Kidney epithelial cell (primary cell): ENCODE results near the gene BLMH. TPM values are rescaled to one million over a fixed set of nuclear protein-coding genes. Genes with fewer than 3 reads are reported as not detected.

ENCODE experiments used
- DNase-seq: peaks from one replicate; pipeline ENCODE4 v3.0.0-alpha.2; 2010; ENCODE audit warnings: low read depth
- H3K27me3 ChIP-seq: 2 replicates; pipeline ENCODE4 v1.6.0; 2011; ENCODE audit warnings: low read length; ENCODE audit not compliant: control insufficient read depth, insufficient read depth
- H3K36me3 ChIP-seq: 2 replicates; pipeline ENCODE4 v1.5.1; 2011; ENCODE audit warnings: low read length; ENCODE audit not compliant: control insufficient read depth, insufficient read depth
- H3K4me3 ChIP-seq: 2 replicates; pipeline ENCODE4 v1.5.1; 2011; ENCODE audit warnings: low read depth, mild to moderate bottlenecking, control low read depth, low read length
- total RNA-seq: library from RNA; depleted of rRNA; stranded (reverse); fragments of >200 nt; gene quantifications from 2 replicates; pipeline ENCODE4 v1.2.3, GENCODE V29; 2015
- TF ChIP-seq, protein P1 (sequence below): IDR thresholded peaks from 2 replicates; pipeline ENCODE4 v1.5.1; 2011; ENCODE audit warnings: mild to moderate bottlenecking, moderate library complexity, low read length, control low read depth, inconsistent platforms; ENCODE audit not compliant: insufficient read depth, poor library complexity, severe bottlenecking

The BLMH gene
- total RNA-seq, 1 donor from 2014 or later: 29.4 TPM

DNA sequence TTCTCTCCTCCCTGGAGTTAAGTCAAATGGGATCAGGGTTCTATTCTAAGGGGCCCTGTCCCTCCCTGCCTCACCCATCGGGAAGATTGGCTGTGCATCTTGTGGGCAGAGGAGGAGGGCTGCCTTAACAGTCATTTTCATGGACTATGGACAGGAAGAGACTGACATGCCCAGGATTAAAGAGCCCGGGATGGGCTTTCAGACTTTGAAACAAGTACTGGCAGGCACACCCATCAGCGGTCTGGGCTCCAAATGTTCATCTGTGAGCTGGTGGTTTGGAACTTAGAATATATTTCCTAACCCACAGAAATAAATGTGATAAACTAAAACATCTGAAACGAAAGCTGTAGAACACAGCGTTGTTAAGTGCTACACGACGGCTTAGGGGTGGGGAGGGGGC, 62.7 kb downstream of the BLMH start:
- no peak for DNase-seq
- H3K27me3 ChIP-seq: peaks cover 23% of the 10 kb centered on the region

DNA sequence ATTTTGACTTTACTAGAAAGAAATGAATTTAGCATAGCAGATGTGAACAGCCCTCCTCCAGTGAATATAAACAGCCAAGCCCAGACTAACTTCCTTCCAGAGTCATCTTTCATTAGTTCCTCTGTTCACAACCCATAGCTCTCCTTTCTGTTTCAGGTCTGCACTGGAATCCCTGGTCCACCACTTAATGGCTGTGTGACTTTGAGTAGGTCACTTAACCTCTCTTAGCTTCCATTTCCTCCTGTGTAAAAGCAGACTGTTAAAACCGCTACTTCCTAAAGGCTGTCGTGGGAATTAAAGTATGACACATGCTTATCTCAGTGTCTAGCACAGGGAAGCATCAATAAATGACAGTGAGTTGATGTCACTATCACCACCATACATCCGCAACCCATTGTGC, 63.7 kb downstream of the BLMH start:
- peaks cover 15% of the 10 kb centered on the region for H3K27me3 ChIP-seq
- DNase-seq: no peak
- no peaks in the 10 kb centered on the region for H3K36me3 ChIP-seq
- no peak overlapping the region for H3K4me3 ChIP-seq
- TF ChIP-seq, protein P1, sequence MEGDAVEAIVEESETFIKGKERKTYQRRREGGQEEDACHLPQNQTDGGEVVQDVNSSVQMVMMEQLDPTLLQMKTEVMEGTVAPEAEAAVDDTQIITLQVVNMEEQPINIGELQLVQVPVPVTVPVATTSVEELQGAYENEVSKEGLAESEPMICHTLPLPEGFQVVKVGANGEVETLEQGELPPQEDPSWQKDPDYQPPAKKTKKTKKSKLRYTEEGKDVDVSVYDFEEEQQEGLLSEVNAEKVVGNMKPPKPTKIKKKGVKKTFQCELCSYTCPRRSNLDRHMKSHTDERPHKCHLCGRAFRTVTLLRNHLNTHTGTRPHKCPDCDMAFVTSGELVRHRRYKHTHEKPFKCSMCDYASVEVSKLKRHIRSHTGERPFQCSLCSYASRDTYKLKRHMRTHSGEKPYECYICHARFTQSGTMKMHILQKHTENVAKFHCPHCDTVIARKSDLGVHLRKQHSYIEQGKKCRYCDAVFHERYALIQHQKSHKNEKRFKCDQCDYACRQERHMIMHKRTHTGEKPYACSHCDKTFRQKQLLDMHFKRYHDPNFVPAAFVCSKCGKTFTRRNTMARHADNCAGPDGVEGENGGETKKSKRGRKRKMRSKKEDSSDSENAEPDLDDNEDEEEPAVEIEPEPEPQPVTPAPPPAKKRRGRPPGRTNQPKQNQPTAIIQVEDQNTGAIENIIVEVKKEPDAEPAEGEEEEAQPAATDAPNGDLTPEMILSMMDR: no peak

More for the DNA sequence above, 62.7 kb downstream of the BLMH start:
- TF ChIP-seq, protein P1: no peak
- Histone ChIP-seq H3K4me3 (no peak overlapping the region), H3K36me3 (no peaks in the 10 kb centered on the region)

DNA sequence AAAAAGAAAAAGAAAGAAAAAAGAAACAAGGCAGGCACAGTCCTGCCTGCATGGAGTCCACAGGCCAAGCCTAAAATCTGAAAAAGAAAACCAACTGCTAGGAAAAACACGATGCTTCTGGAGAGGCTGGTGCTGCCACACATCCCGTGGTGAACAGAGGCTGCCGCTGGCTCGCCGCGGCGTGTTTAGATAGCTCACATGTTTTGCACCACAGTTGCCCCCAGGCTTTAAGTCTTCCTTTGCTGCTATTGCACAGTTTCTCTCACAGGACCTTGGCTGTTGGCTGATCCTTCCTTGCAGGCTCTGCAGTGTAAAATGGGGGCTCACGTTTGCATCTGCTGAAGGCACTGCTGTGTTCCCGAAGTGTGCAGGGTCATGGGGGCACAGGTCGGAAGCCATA, 64.9 kb downstream of the BLMH start:
- DNase-seq: no peak
- Histone ChIP-seq H3K27me3 (peaks cover 6% of the 10 kb centered on the region), H3K4me3 (no peak overlapping the region), H3K36me3 (no peaks in the 10 kb centered on the region)
- TF ChIP-seq, protein P1: no peak

DNA sequence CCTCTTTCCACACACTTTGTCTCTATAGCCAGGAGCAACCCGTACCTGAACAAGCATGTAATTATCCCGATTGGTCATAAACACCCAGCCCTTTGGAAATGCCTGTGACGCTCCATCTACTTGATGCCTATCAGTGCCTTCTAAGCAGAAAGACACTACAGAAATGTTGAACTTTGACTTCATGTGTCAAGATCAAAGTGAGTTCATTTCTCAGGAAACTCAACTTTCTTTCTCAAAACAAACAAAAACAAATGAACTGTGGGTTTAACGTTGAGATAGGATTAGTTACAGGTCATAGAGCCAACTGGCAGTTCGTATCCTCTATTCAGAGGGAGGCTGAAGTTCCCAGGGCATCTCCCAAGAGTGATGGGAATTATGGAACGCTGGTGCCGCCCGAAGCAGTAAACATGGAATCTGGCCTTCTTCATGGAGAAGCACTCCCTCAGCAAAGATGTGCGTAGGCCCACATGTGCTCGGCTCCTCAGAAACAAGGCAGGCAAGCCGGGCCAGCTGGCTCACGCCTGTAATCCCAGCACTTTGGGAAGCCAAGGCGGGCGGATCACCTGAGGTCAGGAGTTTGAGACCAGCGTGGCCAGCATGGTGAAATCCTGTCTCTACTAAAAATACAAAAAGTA, 65.7 kb downstream of the BLMH start:
- no peaks in the 10 kb centered on the region for H3K36me3 ChIP-seq
- no peak overlapping the region for H3K4me3 ChIP-seq
- H3K27me3 ChIP-seq: peaks cover 6% of the 10 kb centered on the region
- DNase-seq: no peak
- TF ChIP-seq, protein P1: no peak

DNA sequence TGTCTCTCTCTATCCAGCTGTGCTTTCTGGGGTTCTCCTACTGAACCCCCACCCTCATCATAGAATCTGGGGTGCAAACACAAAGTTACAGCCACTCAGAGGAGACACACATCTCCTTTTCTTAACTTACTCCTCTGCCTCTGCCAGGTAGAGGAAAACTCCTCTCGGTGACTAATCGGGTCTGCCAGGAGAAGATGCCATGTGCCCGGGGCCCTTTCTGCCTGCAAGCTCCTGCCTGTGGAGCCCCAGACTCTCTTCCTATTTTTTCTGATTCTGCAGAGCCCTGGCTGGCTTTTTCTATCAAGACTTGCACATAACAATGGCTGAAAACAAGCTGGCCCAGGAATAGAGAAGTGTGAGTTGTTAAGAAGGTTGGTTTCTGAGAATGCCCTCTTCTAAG, 66.6 kb downstream of the BLMH start:
- no peak for DNase-seq
- H3K27me3 ChIP-seq: peaks cover 4% of the 10 kb centered on the region
- no peak overlapping the region for H3K4me3 ChIP-seq
- TF ChIP-seq, protein P1: no peak
- H3K36me3 ChIP-seq: no peaks in the 10 kb centered on the region

DNA sequence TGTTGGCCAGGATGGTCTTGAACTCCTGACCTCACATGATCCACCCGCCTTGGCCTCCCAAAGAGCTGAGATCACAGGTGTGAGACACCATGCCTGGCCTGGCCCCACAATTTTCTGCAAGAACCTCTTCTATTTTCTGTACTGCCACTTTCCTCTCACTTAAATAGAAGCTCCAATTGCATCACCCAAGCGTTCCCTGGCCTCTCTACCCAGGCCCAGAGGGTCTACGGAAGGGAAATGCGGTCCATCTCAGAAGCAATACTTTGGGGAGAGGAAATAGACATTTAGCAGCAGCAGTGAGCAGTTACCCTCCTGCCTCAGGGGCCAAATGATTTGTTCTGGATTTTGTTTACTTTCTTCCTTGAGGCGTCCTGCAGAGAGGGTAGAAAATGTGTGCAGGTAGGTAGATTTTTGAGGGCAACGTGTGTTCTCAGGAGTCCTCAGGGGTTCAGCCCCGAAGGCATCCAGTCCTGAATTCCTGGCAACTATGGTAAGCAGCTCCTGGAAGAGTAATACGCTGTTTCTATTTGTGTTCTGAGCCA, 67.3 kb downstream of the BLMH start:
- H3K27me3 ChIP-seq: peaks cover 4% of the 10 kb centered on the region
- H3K4me3 ChIP-seq: no peak overlapping the region
- TF ChIP-seq, protein P1: no peak
- no peak for DNase-seq
- H3K36me3 ChIP-seq: no peaks in the 10 kb centered on the region
